Suppressor macrophage treated with lipopolysaccharide for 4 hours (primary cell): ENCODE results near the gene ZNF467.

Source experiments
- DNase-seq: peaks from one replicate; pipeline ENCODE4 v3.0.0-alpha.2; 2020

The ZNF467 gene

DNA sequence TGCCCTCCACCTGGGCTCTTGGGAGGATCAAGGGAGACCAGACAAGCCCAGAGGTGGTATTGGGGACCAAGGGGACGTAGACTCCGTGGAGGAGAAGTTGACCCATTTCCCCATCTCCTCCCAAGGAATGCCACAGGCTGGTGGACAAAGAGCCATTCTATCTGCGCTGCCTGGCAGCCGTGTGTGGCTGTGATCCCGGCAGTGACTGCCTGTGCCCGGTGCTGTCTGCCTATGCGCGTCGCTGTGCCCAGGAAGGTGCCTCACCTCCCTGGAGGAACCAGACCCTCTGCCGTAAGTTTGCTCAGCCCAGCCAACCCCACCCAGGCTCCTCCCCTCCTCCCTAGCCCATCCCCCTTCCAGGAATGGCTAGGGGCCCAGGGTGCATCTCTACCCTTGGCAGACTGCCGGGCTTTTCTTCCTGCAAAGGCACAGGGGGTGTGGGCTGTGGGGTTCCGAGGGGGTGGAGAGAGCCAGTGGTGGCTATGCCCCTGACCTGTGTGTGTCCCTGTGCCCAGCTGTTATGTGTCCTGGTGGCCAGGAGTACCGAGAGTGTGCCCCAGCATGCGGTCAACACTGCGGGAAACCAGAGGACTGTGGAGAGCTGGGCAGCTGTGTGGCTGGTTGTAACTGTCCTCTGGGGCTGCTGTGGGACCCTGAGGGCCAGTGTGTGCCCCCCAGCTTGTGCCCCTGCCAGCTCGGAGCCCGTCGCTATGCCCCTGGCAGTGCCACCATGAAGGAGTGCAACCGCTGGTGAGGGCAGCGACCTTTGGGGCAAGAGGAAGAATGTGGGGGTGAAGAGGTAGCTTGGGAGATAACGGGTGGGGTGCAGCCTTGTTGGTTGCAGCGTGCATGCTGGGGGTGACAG, 10.2 kb upstream of the ZNF467 start:
- DNase-seq: no peak

- no peak for DNase-seq
Measured at GRCh38 chr7:149782682-149783345, 9.4 kb upstream of the ZNF467 start.

GRCh38 chr7:149781921-149782320, 8.5 kb upstream of the ZNF467 start:
- DNase-seq: no peak

- DNase-seq: no peak
Measured at GRCh38 chr7:149780636-149781419, 7.4 kb upstream of the ZNF467 start.

DNA sequence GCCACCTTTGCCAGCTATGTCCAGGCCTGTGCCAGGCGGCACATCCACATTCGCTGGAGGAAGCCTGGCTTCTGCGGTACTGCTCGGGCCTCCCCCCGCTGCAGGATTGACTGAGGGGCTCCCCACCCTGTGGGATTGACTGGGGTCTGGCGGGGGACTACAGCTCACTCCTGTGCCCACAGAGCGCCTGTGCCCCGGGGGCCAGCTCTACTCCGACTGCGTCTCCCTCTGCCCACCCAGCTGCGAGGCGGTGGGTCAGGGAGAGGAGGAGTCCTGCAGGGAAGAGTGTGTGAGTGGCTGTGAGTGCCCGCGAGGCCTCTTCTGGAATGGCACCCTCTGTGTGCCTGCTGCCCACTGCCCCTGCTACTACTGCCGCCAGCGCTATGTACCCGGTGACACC, 6.7 kb upstream of the ZNF467 start:
- DNase-seq: no peak

DNA sequence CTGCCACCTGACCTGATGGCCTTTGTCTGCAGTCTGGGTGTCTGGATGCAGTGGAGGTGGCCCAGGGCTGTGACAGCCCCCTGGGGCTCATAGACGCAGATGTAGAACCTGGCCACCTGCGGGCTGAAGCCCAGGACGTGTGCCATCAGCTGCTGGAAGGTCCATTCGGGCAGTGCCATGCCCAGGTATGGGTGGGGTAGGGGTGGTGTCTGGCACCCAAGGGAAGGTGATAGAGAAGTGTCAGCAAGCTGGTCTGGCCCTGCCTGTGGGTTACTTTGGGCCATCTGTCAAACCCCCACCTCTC, 6.1 kb upstream of the ZNF467 start:
- DNase-seq: no peak

DNA sequence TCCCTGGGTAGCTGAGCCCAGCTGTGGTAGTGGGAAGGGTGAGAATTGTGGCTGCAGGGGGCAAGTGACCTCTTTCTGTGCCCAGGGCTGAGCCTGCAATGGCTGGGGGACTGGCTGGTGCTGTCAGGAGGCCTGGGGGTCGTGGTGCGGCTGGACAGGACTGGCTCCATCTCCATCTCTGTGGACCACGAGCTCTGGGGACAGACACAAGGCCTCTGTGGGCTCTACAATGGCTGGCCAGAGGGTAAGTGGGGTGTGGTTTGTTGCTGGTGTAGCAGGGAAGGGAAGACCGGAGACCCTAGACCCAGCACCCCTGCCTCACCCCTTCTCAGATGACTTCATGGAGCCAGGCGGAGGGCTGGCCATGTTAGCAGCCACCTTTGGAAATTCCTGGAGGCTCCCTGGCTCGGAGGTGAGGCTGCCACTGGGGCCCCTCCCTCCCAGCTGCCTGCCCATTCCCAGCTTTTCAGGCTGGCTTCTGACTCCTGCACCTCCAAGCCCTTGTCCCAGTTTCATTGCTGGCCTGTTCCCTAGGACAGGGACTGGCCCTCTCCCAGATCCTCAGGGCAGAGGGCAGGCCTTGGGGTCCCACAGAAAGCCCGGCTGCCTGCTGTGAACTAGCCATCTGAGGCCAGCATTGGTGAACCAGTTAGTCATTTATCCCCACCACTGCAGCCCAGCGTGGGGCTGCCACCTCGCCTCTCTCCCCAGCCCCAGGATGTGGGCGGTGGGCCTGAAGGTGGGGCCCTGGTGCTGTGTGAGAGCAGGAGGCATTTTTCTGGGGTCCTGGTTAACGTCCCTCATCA, 5.5 kb upstream of the ZNF467 start:
- no peak for DNase-seq

- DNase-seq: no peak
Measured at GRCh38 chr7:149778327-149778637, 4.9 kb upstream of the ZNF467 start.

GRCh38 chr7:149777551-149778326, 4.4 kb upstream of the ZNF467 start:
- DNase-seq: no peak

GRCh38 chr7:149776848-149777407, 3.5 kb upstream of the ZNF467 start:
- DNase-seq: no peak

GRCh38 chr7:149776289-149776688, 2.9 kb upstream of the ZNF467 start:
- peak; percentile 29 for DNase-seq

- no peak for DNase-seq
Measured at GRCh38 chr7:149775176-149775556, 1.8 kb upstream of the ZNF467 start.

GRCh38 chr7:149774237-149775175, 1.1 kb upstream of the ZNF467 start:
- no peak for DNase-seq

DNA sequence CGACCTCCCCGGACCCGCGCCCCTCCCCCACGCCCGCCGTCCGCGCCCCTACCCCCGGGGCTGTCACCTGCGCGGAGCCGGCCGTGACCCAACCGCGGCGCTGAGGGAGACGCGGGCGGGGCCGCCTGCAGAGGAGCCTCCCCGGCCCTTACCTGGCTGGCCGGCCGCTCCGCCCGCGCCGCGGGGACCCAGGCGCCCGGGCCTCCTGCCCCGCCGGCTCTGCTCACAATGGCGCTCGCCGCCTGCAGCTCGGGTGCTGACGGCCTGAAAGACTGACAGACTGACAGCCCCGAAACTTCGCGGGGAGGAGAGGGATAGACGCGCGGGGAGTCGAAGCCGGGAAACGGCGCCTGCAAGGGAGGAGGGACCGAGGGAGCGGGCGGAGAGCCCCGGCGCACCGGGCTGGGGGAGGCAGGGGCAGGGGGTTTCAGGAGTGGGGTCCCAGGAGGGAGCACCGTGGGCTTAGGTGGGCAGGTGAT, 393 bp downstream of the ZNF467 start:
- DNase-seq: no peak

GRCh38 chr7:149772241-149772955, 990 bp downstream of the ZNF467 start:
- DNase-seq: no peak

- peak; percentile 96 for DNase-seq
Measured at GRCh38 chr7:149771720-149772240, 1.6 kb downstream of the ZNF467 start.

DNA sequence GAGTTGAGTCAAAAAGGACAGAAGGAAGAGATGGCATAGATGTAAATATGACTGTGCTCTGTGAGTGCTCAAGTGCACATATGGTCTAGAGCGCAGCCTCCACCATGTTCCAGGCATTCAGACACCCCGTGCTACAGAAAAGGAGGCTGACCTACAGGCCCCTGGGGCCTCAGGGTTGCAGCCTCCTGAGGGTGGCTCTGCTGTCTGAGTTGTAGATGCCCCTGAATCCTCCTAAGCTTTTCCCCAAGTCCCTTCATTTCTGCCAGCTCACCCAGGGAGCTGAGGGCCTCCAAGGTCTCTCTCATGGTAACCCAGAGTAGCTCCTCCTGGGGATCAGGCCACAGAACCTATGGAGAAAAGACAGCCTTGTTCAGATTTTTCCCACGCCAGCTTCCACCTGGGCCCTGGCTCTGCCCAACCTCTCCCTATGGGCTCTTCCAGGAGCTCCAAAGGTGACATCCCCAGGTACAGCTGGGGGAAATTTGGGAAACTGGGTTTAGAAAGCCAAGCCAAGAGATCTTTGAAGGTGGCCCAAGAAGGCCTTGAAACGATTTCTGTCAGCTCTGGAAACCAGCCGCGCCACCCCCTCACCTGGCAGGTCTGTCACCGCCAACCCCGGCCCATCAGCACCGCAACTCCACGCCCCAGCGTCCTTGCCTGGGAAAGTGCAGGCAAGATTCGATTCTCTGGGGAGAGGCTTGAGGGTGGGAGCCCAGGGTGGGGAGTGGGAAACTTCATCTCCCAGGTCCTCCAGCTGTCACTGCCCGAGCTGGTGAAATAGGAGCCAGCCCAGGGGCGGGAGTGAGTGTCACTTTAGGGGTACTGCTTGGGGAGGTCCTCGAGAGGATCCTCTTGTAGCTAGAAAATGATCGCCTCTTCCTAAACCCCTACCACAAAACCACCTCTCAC, 2.4 kb downstream of the ZNF467 start:
- DNase-seq: no peak

- DNase-seq: no peak
Measured at GRCh38 chr7:149769915-149770314, 3.5 kb downstream of the ZNF467 start.

DNA sequence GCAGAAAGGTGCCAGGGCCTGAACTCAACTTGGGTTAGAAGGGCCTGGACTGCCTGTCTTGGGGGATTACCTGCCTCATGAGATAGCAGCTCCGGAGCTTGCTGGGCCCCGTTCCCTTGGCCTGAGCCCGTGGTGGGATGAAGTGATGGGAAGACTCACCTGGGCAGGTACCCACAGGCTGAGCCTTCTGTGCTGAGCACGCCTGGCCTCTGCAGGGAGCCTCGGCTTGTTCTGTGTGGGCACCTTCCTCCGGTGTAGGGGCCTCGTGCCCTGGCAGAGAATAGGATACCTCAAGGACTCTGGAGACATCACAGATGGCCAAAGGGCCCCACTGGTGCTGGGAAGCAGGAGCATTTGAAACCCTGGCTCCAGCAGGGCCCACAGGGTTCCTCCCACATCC, 4.5 kb downstream of the ZNF467 start:
- DNase-seq: no peak
